Fibroblast of peridontal ligament (primary cell): ENCODE data around the gene NAT8L.
"Not testable (repeated sequence)": the region's sequence is repeated elsewhere in the genome, so short reads cannot be mapped to it uniquely, and the experiment has no call there.

Experiments used
- DNase-seq: peaks from one replicate; pipeline ENCODE4 v3.0.0-alpha.2; 2010; ENCODE audit errors: extremely low read depth

Gene NAT8L, protein sequence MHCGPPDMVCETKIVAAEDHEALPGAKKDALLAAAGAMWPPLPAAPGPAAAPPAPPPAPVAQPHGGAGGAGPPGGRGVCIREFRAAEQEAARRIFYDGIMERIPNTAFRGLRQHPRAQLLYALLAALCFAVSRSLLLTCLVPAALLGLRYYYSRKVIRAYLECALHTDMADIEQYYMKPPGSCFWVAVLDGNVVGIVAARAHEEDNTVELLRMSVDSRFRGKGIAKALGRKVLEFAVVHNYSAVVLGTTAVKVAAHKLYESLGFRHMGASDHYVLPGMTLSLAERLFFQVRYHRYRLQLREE

DNA sequence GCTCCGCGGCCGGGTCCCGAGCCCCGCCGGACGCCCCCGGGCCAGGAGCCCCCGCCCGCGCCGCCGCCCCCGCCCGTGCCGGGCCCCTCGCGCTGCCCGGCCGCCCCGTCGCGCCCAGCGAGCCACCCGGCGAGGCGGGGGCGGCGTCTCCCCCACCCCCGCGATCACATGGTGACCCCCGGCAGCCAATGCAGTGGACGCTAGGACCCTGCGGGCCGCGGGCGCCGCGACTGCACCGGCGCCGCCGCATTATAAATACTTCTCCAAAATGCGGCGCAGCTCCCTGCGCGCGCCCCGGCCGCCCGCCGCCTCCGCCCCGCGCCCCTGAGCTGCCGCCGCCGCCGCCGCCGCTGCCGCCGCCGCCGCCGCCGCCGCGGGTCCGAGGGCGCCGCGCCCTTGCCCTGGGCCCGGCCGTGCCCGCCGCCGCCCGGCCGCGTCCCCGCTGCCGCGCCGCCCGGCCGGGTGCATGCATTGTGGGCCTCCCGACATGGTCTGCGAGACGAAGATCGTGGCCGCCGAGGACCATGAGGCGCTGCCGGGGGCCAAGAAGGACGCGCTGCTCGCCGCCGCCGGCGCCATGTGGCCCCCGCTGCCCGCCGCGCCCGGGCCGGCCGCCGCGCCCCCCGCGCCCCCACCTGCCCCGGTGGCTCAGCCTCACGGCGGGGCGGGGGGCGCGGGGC, at the start of gene NAT8L:
Gene NAT8L, plus strand, starts transcription at position 282 of the 680 bp plus-strand sequence. Its CDS starts 185 bp downstream, at position 467.
- DNase-seq, result no peak

DNA sequence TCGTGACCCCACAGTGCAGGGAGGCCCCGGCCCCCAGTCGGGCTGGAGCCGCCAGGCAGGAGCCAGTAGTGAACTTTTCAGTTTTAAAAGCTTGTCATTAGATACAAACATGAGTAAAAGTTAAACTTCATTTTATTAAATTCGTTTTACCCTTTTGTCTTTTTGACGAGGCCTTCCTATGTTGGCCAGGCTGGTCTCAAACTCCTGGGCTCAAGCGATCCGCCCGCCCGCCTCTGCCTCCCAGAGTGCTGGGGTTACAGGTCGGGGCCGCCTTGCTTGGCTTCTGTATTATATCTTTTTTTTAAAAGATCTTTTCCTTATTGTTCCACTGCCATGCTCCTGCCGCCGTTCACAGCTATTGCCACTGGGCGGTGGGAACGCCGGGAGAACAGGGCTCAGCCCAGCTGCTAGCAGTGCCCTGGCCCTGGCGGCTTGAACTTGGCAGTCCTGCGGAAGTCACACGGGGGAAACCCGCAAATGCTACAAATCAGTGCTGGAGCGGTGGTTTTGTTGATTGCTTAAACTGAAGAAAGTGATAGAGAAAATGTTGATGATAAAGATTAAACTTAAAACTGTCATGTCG, 49.4 kb upstream of the NAT8L start:
- DNase-seq, result peak; percentile 47

DNA sequence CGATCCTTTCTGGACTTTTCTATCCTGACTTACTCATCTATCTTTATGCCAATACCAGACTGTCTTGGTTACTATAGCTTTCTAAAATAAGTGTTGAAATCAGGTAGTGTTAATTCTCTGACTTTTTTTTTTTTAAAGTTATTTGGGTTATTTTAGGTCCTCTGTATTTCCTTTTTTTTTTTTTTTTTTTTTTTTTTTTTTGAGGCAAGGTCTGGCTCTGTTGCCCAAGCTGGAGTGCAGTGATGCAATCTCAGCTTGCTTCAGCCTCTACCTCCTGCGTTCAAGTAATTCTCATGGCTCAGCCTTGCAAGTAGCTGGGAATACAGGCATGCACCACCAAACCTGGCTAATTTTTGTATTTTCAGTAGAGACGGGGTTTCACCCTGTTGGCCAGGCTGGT, 47.5 kb upstream of the NAT8L start:
- DNase-seq, result no peak

DNA sequence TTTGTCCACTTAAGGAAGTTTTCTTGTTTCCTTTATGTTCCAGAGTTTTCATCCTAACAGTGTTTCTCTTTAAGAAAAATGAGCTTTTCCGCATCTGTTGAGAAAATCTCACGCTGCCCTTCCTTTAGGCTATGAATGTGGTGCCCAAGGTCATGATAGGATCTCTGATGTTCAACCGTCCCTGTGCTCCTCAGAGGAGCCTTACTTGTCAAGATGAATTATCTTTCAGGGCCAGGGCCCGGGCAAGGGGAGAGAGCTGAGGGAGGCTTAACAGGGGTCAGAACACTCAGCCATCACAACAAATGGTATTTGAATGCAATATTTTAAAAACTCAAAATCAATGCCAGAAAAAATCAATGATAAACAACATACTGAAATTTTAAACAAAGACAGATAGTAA, 44.1 kb upstream of the NAT8L start:
- DNase-seq, result no peak

DNA sequence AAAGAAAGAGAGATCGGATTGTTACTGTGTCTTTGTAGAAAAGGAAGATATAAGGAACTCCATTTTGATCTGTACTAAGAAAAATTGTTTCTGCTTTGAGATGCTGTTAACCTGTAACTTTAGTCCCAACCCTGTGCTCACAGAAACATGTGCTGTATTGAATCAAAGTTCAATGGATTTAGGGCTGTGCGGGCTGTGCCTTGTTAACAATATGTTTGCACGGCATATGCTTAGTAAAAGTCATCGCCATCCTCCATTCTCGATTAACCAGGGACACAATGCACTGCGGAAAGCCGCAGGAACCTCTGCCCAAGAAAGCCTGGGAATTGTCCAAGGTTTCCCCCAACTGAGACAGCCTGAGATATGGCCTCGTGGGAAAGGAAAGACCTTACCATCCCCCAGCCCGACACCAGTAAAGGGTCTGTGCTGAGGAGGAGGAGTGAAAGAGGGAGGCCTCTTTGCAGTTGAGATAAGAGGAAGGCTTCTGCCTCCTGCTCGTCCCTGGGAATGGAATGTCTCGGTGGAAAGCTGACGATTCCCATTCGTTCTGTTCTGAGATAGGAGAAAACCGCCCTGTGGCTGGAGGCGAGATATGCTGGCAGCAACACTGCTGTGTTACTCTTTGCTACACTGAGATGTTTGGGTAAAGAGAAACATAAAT, 37.6 kb upstream of the NAT8L start:
- DNase-seq, result not testable (repeated sequence)

DNA sequence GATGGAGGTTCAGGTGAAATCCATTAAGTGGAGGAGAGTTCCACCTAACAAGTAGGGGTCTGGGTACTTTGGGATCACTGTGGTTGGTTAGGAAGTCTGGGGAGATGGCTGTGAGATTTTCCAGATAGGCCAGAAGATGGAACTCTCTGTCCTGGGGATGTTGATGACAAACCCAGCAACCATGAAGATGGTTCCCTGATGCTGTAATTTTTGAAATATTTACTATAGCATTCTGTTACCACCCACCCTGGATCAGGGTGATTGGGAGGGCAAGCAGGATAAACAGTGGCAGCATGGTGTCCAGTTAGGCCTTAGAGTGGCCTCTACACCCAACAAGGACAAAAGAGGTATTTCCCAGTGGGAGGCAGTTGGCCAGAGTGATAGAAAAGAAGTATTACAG, 34.4 kb upstream of the NAT8L start:
- DNase-seq, result no peak

DNA sequence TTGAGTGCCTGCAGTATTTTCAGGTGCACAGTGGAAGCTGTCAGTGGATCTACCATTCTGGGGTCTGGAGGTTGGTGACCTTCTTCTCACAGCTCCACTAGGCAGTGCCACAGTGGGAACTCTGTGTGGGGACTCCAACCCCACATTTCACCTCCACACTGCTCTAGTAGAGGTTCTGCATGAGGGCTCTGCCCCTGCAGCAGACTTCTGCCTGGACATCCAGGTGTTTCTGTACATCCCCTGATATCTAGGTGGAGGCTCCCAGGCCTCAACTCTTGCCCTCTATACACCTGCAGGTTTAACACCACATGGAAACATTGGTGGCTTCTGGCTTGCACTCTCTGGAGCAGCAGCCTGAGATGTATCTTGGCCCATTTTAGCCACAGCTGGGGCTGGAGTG, 33.3 kb upstream of the NAT8L start:
- DNase-seq, result no peak

DNA sequence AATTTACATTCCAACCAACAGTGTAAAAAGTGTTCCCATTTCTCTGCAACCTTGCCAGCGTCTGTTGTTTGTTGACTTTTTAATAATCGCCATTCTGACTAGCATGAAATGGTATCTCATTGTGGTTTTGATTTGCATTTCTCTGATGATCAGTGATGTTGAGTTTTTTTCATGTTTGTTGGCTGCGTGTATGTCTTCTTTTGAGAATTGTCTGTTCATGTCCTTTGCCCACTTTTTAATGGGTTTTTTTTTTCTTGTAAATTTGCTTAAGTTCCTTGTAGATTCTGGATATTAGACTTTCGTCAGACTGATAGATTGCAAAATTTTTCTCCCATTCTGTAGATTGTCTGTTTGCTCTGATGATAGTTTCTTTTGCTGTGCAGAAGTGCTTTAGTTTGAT, 32.0 kb upstream of the NAT8L start:
- not testable (repeated sequence) for DNase-seq

DNA sequence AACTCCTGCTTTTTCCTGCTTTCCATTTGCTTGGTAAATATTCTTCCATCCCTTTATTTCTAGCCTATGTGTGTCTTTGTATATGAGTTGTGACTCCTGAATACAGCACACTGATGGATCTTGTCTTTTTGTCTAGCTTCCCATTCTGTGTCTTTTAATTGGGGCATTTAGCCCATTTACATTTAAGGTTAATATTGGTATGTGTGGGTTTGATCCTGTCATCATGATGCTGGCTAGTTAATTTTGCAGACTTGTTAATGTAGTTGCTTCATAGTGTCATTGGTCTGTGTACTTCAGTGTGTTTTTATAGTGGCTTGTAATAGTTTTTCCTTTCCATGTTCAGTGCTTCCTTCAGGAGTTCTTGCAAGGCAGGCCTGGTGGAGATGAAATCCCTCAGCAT, 28.0 kb upstream of the NAT8L start:
- DNase-seq, result not testable (repeated sequence)

DNA sequence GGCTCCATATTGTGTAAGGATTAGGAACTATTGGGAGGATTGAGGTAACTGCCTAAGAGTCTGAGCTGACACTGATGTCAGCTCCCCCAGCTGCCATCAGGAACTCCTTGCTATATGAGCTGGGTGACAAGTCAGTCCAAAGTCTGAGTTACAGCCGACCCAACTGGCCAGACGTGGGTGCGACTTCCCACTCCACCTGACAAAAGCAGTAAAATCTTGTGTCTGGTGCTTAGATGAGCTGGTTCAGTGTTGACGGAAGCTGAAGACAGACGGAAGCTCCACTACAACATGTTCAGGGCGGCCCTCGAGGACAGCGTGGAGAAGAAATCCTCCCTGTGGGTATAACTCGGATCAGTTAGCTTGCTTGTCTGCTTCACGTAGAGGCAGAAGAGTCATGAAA, 22.8 kb upstream of the NAT8L start:
- DNase-seq, result no peak

DNA sequence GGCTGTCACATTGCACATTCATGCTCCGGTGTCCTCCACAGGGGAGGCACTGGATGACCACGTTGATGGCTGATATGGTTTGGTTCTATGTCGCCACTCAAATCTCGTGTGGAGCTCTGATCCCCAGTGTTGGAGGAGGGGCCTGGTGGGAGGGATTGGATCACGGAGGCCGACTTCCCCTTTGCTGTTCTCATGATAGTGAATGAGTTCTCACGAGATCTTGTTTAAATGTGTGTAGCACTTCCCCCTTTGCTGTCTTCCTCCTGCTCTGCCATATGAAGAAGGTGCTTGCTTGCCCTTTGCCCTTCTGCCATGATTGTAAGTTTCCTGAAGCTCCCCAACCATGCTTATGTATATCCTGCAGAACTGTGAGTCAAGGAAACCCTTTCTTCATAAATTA, 22.3 kb upstream of the NAT8L start:
- DNase-seq, result no peak

DNA sequence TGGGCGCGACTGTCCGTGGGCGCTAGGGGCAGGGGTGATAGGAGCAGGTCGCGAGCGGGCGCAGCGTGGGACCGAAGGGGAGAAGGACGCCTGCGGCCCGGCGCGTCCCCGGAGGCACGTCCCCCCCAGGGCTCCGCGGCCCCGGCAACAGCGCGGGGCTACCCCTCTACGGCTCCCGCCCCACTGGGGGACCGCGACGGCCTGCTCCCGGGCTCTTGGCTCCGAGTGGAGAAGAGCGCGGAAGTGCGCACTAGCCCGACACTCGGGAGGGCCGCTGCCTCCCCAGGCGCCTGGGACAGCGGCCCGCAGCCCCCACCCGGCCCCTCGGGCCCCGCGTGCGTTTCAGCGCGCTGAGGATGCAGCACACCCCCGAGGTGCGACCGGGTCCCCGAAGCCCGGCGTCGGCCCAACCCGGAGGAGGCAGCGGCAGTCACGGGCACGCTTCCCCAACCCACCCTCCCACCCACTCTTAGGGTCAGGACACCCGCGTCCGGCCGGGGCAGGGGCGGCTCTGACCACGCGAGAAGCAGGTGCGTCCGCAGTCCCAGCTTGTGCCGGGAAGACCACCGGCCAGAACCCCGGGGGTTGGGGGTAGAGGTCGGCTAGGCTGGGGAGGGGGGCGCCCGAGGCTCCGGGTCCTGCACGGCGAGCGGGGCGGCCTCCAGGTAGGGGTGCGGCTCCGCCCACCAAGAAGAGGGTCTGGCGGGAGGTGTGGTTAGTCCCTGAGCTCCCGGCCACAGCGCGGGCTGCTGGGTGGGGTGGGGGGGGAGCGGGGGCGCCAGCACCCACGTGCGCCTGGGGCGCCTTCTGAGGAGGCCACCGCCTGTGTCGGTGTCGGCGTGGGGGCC, 18.5 kb upstream of the NAT8L start:
- no peak for DNase-seq

DNA sequence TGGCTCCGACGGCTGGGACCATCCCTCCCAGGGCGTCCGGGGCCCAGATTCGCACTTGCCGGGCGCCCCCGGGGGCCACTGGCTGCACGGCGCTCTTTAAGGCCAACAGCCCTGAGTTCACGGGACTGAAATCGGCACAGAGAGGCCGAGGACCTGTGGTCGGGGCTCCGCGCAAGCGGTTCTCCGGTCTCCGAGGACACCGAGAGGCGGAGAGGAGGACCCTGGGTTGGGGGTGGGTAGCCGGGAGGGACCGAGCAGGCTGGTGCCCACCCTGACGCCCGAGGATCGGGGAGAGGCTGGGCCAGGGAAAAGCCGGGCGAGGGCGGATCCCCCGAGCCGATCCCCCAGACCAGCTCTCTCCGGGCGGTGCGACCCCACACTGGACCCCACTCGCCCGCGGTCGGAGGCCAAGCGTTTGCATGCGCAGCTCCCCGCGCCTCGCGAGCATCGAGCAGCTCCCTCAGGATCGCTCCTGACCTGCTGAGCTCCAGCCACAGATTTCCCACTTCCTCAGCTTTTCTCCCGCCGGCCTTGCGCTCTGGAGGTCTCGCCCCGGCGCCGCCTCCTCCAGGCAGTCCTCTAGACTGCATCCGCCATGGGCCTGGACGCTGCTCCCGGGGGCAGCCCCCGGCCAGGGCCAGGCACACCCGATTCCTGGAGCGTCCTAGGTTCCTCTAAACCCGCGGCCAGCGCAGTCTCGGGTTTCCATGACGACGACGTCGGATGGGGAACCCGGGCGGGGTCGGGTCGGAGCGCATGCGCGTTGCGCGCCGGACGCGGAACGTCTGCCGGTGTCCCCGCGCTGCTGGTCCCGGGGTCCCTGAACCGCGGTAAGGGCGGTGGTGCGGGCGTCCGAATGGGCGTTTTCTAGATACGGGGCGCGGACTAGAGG, 17.6 kb upstream of the NAT8L start:
- peak; percentile 60 for DNase-seq

DNA sequence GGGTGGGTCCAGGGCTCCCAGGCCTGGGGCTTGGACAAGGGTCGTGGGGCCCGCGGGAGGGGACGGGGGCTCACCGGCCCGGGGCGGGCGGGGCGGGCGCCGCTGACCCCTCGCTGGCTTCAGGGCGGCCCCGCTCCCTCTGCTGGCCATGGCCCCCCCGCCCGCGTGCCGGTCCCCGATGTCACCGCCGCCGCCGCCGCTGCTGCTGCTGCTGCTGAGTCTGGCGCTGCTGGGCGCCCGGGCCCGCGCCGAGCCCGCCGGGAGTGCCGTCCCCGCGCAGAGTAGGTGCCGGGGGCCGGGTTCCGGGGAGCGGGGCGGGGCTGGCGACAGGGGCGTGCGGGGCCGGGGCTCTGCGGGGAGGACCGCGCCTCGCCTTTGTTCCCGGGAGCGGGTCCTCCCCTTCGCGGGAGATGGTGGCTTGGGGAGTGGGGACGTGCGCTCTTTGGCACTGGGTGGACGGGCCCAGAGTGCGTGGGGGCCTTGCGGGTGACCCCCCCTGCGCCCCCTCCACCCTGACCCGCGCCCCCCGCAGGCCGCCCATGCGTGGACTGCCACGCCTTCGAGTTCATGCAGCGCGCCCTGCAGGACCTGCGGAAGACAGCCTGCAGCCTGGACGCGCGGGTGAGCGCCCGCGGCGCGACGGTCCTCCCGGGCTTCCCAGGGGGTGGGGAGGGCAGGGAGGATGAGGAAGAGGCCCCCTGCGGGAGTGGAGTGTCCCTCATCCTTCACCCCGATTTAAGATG, 16.8 kb upstream of the NAT8L start:
- DNase-seq, result no peak

DNA sequence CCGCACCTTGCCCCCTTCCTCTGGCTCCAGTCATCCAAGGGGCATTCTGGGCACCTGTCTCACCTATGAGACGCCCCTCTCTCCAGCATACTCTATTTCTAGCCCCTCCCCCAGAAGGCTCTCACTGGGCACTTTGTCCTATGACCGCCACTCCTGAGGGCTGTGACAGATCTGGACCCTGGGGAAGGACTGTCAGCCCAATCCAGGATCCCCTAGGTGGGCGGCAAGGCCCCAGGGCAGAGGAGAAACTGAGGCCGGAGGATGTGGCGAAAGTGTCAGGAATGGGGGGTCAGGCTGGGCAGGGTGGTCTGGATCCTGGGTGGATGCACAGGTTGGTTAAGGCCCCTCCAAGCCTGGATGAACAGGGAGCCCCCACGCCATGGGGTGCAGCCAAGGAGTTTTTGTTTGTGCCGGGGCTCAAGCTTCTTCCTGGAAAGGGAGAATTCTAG, 16.2 kb upstream of the NAT8L start:
- no peak for DNase-seq

DNA sequence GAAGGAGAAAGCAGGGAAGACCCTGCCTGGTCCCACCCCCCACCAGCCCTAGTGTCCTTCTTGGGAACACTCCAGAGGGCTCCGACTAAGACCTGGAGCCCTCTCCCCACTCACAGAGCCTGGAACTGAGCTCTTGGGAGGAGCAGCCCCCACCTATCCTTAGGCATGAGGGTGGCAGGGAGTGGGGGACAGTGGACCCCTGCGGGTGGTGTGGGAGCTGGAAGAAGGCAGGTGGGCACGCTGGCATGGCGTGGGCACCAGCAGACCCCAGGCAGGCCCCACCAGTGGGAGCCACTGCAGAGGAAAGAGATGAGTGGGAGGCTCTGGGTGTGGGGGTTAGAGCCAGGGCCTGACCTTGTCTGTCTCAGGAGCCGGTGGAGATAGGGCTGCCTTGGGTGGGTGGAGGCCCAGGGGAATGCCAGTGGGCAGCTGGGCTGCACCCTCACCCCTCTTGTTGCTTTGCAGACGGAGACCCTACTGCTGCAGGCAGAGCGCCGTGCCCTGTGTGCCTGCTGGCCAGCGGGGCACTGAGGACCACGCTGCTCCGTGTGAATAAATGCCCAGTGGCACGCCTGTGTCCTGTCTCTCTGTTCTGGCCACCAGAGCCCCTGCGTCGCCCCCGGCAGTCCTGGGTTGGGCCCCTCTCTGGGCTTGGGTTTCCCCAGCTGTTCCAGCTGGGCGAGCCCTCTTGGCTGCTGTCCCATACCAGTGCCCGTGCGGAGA, 15.6 kb upstream of the NAT8L start:
- DNase-seq, result no peak

DNA sequence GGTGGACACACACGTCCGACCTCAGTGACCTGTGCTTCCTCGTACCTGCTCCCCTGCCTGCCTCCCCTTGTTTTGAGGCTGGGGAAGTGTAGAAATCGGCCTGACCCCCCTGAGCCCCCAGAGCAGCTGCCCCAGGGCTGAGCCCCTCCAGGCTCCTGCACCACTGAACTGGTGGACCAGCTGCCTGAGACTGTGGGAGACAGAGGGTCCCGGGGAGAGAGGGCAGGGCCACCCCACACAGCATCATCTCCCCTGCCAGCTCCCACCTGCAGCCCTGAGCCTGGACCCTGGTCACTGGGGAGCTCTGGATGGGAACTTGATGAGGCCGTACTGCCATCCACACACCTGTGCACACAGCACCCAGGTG, 15.0 kb upstream of the NAT8L start:
- DNase-seq, result no peak

DNA sequence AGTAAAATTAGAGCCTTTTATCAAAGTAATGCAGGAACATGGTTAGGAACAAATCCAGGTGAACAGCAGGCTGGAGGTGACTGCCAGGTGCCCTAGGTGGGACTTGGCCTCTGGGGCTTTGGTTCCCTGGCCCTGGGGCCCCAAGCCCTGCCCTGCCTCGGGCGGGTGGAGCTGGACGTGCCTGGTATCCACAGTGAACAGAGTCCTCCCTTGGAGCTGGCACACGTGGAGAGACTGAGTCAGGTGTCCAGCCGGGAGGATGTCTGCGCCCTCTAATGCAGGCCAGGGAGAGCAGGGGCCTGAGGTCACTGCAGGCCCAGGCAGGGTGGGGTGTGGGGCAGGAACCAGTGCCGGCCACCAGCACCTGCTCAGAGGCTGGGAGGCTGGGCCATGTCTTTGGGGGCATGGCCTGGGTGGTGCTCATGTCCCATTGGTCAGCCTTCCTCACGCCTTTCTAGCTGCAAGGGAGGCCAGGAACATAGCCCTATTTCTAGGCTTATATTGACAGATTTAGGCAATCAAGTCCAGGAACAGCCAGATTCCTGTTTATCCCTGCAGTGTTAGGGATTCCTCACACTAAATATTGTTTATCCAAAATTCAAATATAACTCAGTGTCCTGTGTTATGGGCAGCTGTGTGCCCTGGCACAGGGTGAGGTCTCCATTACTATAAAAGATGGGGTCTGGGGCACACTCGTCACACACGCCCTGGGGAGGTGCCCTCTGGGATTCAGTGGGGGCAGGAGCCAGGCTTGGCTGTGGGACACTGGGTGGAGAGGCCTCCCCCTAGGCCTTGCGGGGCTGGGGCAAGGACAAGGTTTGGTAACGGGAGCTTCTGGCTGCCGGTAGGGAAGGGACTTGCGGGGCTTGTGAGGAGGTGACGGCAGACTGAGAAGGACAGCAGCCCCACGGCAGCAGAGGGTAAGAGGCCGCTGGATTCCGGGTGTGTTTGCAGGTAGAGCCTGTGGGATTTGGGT, 14.3 kb upstream of the NAT8L start:
- DNase-seq, result no peak
